ENCODE data around the gene DBI. TPM values are rescaled to one million over a fixed set of nuclear protein-coding genes. Genes with fewer than 3 reads are reported as not detected.

The DBI gene
- polyA plus RNA-seq, 3 donors: 126 to 436 (median 398) TPM

DNA sequence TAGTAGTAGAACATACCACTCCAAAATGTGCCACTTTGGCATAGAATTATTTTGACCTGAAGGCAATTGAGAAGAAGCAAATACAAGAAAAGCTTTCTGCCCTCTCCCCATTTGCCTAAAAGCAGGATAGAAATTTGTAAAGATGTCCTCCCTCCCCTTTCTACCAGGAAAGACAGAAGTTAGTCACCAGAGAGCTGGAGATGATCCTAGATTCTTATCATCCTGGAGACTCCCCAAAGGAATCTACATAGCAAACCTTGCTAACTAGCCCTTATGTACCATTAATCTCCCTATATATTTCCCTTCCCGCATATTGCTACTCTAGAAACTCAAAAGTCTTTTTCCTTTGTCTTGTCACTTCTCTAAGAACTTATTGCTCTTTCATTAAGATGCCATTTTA lies 52.3 kb downstream of the DBI start:
- H2AFZ ChIP-seq (ENCODE audit: insufficient read depth, low read depth, low read length, poor library complexity, severe bottlenecking): no peak overlapping the region
- DNase-seq: no peak
- H3K9me3 ChIP-seq (replicated peaks in 1 of 2; ENCODE audit: control insufficient read depth in 1 of 2, insufficient read depth in 1 of 2, low read length in 2 of 2): peaks cover 0 to 2% of the 10 kb centered on the region in 2 donors
- TF ChIP-seq CTCF (IDR thresholded peaks at IDR 0.05): no peak
- peaks cover 1% of the 10 kb centered on the region for H3K4me1 Mint-ChIP-seq
- peaks cover 3 to 14% (median 13%) of the 10 kb centered on the region in 3 donors for H3K27me3 Mint-ChIP-seq (ENCODE audit: low read depth in 3 of 3)
- no peak overlapping the region for H3K4me2 ChIP-seq (replicated peaks; ENCODE audit: extremely low read depth, low read length, poor library complexity, severe bottlenecking)
- H3K9me3 Mint-ChIP-seq: peaks cover 2 to 6% (median 4%) of the 10 kb centered on the region in 7 donors
- no peaks in the 10 kb centered on the region for H3K4me1 ChIP-seq (ENCODE audit: control insufficient read depth in 1 of 2, insufficient read depth in 2 of 2, low read length in 2 of 2)
- H3K36me3 ChIP-seq (replicated peaks in 1 of 2; ENCODE audit: control insufficient read depth in 1 of 2, insufficient read depth in 2 of 2, low read length in 2 of 2): no peaks in the 10 kb centered on the region
- H3K27ac Mint-ChIP-seq: no peak overlapping the region
- H3K9ac ChIP-seq (ENCODE audit: insufficient read depth, low read length, poor library complexity, severe bottlenecking): no peak overlapping the region
- H3K27me3 ChIP-seq (ENCODE audit: control insufficient read depth in 2 of 2, insufficient read depth in 2 of 2, low read length in 2 of 2): peaks cover 0 to 2% of the 10 kb centered on the region in 2 donors
- 100% methylated on average over 1 of the region's 1 CpG for WGBS (ENCODE audit: insufficient coverage)
- no peaks in the 10 kb centered on the region for H4K20me1 ChIP-seq (ENCODE audit: insufficient read depth, low read length)
- intact Hi-C loops (cut with micrococcal nuclease): no loop called here
- H3K4me3 ChIP-seq (replicated peaks in 1 of 3; ENCODE audit: low read depth in 2 of 3, low read length in 3 of 3): no peak overlapping the region
- no peaks in the 10 kb centered on the region for H3K79me2 ChIP-seq (ENCODE audit: insufficient read depth, low read length)
- H3K4me3 Mint-ChIP-seq: no peak overlapping the region
- H3K36me3 Mint-ChIP-seq: no peaks in the 10 kb centered on the region
- no peak overlapping the region for H3K27ac ChIP-seq (ENCODE audit: low read depth in 1 of 2, low read length in 2 of 2)

DNA sequence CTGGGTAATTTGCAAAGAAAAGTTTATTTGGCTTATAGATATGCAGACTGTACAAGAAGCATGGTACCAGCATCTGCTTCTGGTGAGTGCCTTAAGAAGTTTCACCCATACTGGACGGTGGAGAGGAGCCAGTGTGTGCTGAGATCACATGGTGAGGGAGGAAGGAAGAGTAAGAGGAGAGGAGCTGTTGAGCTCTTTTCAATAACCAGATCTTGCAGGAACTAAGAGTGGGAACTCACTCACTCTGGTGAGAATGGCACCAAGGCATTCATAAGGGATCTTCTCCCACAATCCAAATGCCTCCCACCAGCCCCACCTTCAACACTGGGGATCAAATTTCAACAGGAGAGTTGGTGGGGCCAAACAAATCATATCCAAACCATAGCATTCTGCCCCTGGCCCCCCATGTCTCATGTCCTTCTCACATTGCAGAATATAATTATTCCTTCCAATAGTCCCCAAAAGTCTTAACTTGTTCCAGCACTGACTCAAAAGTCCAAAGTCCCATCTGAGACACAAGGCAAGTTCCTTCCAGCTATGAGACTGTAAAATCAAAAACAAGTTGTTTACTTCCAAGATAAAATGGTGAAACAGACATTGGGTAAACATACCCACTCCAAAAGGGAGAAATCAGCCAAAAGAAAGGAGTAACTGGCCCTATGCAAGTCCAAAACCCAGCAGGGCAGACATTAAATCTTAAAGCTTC lies 53.2 kb downstream of the DBI start:
- Mint-ChIP-seq H3K27ac (no peak overlapping the region), H3K4me3 (no peak overlapping the region), H3K9me3 (peaks cover 2 to 6% (median 4%) of the 10 kb centered on the region in 7 donors)

More for the DNA sequence above, 53.2 kb downstream of the DBI start:
- H3K4me3 ChIP-seq (replicated peaks in 1 of 3; ENCODE audit: low read depth in 2 of 3, low read length in 3 of 3): no peak overlapping the region
- H2AFZ ChIP-seq (ENCODE audit: insufficient read depth, low read depth, low read length, poor library complexity, severe bottlenecking): no peak overlapping the region
- no peaks in the 10 kb centered on the region for H3K36me3 Mint-ChIP-seq
- H3K79me2 ChIP-seq (ENCODE audit: insufficient read depth, low read length): no peaks in the 10 kb centered on the region
- no peaks in the 10 kb centered on the region for H3K36me3 ChIP-seq (replicated peaks in 1 of 2; ENCODE audit: control insufficient read depth in 1 of 2, insufficient read depth in 2 of 2, low read length in 2 of 2)
- H3K27me3 Mint-ChIP-seq (ENCODE audit: low read depth in 3 of 3): peaks cover 3 to 18% (median 13%) of the 10 kb centered on the region in 3 donors
- H3K4me2 ChIP-seq (replicated peaks; ENCODE audit: extremely low read depth, low read length, poor library complexity, severe bottlenecking): no peak overlapping the region
- DNase-seq: no peak
- no peak overlapping the region for H3K27ac ChIP-seq (ENCODE audit: low read depth in 1 of 2, low read length in 2 of 2)
- no peaks in the 10 kb centered on the region for H3K4me1 ChIP-seq (ENCODE audit: control insufficient read depth in 1 of 2, insufficient read depth in 2 of 2, low read length in 2 of 2)
- WGBS (ENCODE audit: insufficient coverage): 50% methylated on average over 1 of the region's 1 CpG
- H4K20me1 ChIP-seq (ENCODE audit: insufficient read depth, low read length): no peaks in the 10 kb centered on the region
- TF ChIP-seq CTCF (IDR thresholded peaks at IDR 0.05): no peak
- peaks cover 0 to 2% of the 10 kb centered on the region in 2 donors for H3K9me3 ChIP-seq (replicated peaks in 1 of 2; ENCODE audit: control insufficient read depth in 1 of 2, insufficient read depth in 1 of 2, low read length in 2 of 2)
- peaks cover 0 to 2% of the 10 kb centered on the region in 2 donors for H3K27me3 ChIP-seq (ENCODE audit: control insufficient read depth in 2 of 2, insufficient read depth in 2 of 2, low read length in 2 of 2)
- intact Hi-C loops (cut with micrococcal nuclease): no loop called here
- H3K4me1 Mint-ChIP-seq: no peaks in the 10 kb centered on the region
- H3K9ac ChIP-seq (ENCODE audit: insufficient read depth, low read length, poor library complexity, severe bottlenecking): no peak overlapping the region
